Measurements from ENCODE around the gene NFATC2.

DNA sequence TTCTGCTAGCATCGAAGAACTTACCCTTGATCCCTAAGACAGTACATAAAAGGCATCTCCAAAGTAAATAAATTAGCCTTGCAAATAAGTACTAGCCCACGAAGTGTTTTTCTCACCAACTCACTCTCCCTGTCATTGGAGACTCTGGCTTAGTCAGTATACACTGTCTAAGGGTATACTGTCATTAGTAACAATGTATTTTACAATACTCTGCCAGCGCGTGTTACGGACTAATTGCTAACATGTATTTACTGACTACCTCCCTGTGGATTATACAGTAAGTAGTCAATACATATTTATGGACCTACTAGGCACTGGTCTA, 72.1 kb downstream of the NFATC2 start:
- TF ChIP-seq, protein P1, sequence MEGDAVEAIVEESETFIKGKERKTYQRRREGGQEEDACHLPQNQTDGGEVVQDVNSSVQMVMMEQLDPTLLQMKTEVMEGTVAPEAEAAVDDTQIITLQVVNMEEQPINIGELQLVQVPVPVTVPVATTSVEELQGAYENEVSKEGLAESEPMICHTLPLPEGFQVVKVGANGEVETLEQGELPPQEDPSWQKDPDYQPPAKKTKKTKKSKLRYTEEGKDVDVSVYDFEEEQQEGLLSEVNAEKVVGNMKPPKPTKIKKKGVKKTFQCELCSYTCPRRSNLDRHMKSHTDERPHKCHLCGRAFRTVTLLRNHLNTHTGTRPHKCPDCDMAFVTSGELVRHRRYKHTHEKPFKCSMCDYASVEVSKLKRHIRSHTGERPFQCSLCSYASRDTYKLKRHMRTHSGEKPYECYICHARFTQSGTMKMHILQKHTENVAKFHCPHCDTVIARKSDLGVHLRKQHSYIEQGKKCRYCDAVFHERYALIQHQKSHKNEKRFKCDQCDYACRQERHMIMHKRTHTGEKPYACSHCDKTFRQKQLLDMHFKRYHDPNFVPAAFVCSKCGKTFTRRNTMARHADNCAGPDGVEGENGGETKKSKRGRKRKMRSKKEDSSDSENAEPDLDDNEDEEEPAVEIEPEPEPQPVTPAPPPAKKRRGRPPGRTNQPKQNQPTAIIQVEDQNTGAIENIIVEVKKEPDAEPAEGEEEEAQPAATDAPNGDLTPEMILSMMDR (IDR thresholded peaks at IDR 0.05; ENCODE audit: low read depth, low read length, poor library complexity, severe bottlenecking), result no peak
- no peak for TF ChIP-seq EZH2phosphoT487 (IDR thresholded peaks at IDR 0.05; ENCODE audit: borderline replicate concordance, low read length)

Data from DOHH2 (cell line).